ENCODE data around the gene SSBP2. TPM values are rescaled to one million over a fixed set of nuclear protein-coding genes. Genes with fewer than 3 reads are reported as not detected.

The SSBP2 gene
- total and polyA plus RNA-seq, 2 of the 8 experiments (the other 6 are each of a cell fraction or from before 2014, with no cell fraction given), result 21.5 to 36.2 TPM

DNA sequence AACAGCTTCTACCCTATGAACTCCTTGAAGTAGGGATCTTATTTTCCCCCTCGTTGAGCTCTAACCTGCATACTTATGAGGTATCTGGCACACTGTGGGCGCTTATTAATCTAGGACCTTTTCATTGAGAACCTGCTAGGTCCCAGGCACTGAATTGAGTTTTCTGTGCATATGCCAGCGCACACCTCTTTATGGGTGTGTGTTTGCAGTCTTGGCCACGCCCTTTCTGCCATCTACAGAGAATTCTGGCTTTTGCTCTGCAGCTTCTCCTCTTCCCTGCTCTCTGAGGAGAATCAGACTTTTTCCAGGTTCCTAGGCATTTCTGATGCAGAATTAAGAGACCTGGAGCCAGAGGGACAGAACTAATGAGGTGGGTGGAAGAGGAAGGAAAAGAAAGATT lies 25.4 kb upstream of the SSBP2 start:
- Histone ChIP-seq H4K8ac (ENCODE audit: extremely low read depth, insufficient read depth, low read length) (no peak overlapping the region), H3K23me2 (ENCODE audit: low read depth, low read length) (no peaks in the 10 kb centered on the region), H3K36me3 (ENCODE audit: control insufficient read depth in 2 of 4, insufficient read depth in 4 of 4, low read length in 3 of 4) (no peaks in the 10 kb centered on the region), H3K23ac (ENCODE audit: insufficient read length) (no peak overlapping the region), H3K18ac (ENCODE audit: extremely low read depth, low read length) (no peak overlapping the region), H2BK20ac (ENCODE audit: low read length) (no peak overlapping the region), H3K27me3 (replicated peaks in 1 of 4; ENCODE audit: control insufficient read depth in 3 of 4, extremely low read depth in 1 of 4, insufficient read depth in 3 of 4, low read length in 3 of 4) (no peaks in the 10 kb centered on the region; a peak in 1 of 7 replicates), H3K4me2 (ENCODE audit: insufficient read depth in 1 of 2, low read depth in 2 of 2, low read length in 2 of 2) (no peak overlapping the region), H2BK12ac (ENCODE audit: low read depth, low read length) (no peak overlapping the region), H3K4me1 (replicated peaks in 1 of 4; ENCODE audit: control insufficient read depth in 3 of 4, insufficient read depth in 4 of 4, low read length in 3 of 4) (peaks cover 0 to 4% (median 0%) of the 10 kb centered on the region in 4 experiments; a peak in 1 of 7 replicates), H3K79me1 (ENCODE audit: low read depth, low read length) (no peaks in the 10 kb centered on the region), H3K56ac (replicated peaks; ENCODE audit: insufficient read length, low read depth, low read length) (no peak overlapping the region), H3K4me3 (ENCODE audit: extremely low read depth in 1 of 4, insufficient read depth in 2 of 4, low read depth in 3 of 4, low read length in 4 of 4) (no peak overlapping the region), H3K9me3 (ENCODE audit: insufficient read depth in 2 of 2, low read depth in 1 of 2, low read length in 1 of 2) (no peaks in the 10 kb centered on the region), H2AK5ac (ENCODE audit: low read depth, low read length) (no peak overlapping the region), H4K20me1 (replicated peaks in 1 of 2; ENCODE audit: control insufficient read depth in 1 of 2, insufficient read depth in 2 of 2, low read length in 2 of 2) (no peaks in the 10 kb centered on the region), H2BK120ac (replicated peaks; ENCODE audit: low read depth, low read length) (no peak overlapping the region), H2BK5ac (ENCODE audit: low read depth, low read length) (no peak overlapping the region), H4K91ac (replicated peaks; ENCODE audit: insufficient read length, low read length) (no peak overlapping the region), H3K9ac (replicated peaks in 1 of 4; ENCODE audit: extremely low read depth in 1 of 4, low read depth in 3 of 4, low read length in 3 of 4) (no peak overlapping the region), H4K5ac (ENCODE audit: insufficient read length, low read depth, low read length) (no peak overlapping the region), H3K14ac (ENCODE audit: insufficient read length) (no peak overlapping the region), H2BK15ac (ENCODE audit: low read length) (no peak overlapping the region), H3K79me2 (ENCODE audit: control insufficient read depth in 1 of 2, insufficient read depth in 2 of 2, low read length in 2 of 2) (no peaks in the 10 kb centered on the region), H3K4ac (replicated peaks; ENCODE audit: insufficient read length, low read depth, low read length) (no peak overlapping the region), H2AFZ (ENCODE audit: low read length) (no peak overlapping the region), H3K27ac (ENCODE audit: low read depth, low read length) (no peak overlapping the region)
- POLR2A ChIA-PET (ENCODE audit: partially characterized antibody), result no interaction called here
- FAIRE-seq (no peak), DNase-seq (ENCODE audit: low read depth in 1 of 2, low spot score in 2 of 2) (no peak)
- WGBS, 2 experiments (ENCODE audit: extremely low coverage in 1 of 2, insufficient coverage in 1 of 2, insufficient read length in 1 of 2, insufficient replicate concordance in 2 of 2, low coverage in 1 of 2, low lambda C conversion rate in 2 of 2, missing lambda C conversion rate in 1 of 2), result 92% methylated on average over 4 of the region's 4 CpGs; no CpG with 5 or more reads in 1 of the 2 experiments
- CTCF ChIA-PET (ENCODE audit: partially characterized antibody), result interaction anchor here (1.2 kb wide), 1 partner anchor 10 kb away, joined by 3 read pairs; no protein-coding TSS in a partner anchor
- TF ChIP-seq BACH1 (IDR thresholded peaks at IDR 0.05; ENCODE audit: low read length) (no peak), POLR2A (IDR thresholded peaks at IDR 0.05; ENCODE audit: control extremely low read depth in 1 of 2, low read depth in 2 of 2, low read length in 2 of 2) (no peak)
